Breast epithelium (tissue), 3 donors: ENCODE data around the gene CCDC178.
"Not testable (repeated sequence)": the region's sequence is repeated elsewhere in the genome, so short reads cannot be mapped to it uniquely, and the experiment has no call there.

Experiments
- CTCF ChIP-seq, 3 donors: fragments of 450-650 bp; IDR thresholded peaks; one replicate each; pipeline ENCODE4 v1.5.1; 2016 to 2017; ENCODE audit warnings: antibody characterized with exemption in 3 of 3, mild to moderate bottlenecking in 3 of 3, moderate library complexity in 3 of 3
- POLR2A ChIP-seq: fragments of 450-650 bp; IDR thresholded peaks from one replicate; pipeline ENCODE4 v1.6.1; 2016; ENCODE audit warnings: antibody characterized with exemption, mild to moderate bottlenecking, moderate library complexity

- TF ChIP-seq CTCF (IDR thresholded peaks at IDR 0.05); POLR2A: not testable (repeated sequence)
Measured at GRCh38 chr18:33398939-33399338, 41.6 kb downstream of the CCDC178 start.
